ENCODE measurements around the gene P2RX1. TPM values are rescaled to one million over a fixed set of nuclear protein-coding genes. Genes with fewer than 3 reads are reported as not detected.
"Not testable (repeated sequence)": the region's sequence is repeated elsewhere in the genome, so short reads cannot be mapped to it uniquely, and the experiment has no call there.

P2RX1 gene
- total RNA-seq, 6 experiments from 2014 or later = 0.50 to 0.78 (median 0.58) TPM; not detected in 1

DNA sequence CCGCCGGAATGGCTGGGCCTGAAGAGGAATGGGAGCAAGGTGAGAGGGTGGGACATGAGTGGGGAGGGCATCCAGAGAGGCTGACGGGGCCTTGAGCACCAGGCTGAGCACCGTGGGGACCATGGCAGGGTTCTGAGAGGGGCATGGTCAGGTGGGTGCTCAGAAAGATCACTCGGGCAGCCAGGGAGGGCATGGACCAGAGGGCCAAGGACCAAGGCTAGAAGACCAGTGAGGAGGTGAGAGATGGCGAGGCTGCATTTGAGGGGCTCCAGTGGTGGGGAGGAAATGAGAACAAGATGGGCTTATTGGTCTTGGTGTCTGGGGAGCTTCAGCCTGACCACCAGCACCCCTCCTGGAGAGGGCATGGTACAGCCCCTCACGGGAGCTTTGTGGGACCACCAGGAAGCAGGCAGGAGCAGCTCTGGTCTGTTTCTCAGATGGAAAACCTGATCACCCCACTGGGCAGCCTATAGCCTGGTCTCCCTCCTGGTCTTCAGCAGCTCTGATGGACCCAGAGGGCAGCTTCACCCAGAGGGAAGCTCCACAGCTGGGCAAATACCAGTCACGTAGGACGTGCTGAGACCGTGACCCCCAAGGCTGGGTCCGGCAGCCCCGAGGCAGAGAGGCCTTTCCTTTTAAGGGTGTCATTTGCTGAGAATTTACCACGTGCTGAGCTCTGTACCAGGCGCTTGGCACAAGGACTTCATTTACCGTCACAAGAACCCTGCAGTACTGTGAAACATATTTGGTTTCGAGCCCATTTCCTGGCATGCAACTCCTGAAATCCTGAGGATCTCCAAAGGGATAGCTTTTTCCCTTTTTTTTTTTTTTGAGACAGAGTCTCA is 58.8 kb downstream of the P2RX1 start:
- no peak overlapping the region for H3K27ac ChIP-seq
- H3K9me3 ChIP-seq = no peaks in the 10 kb centered on the region
- no peaks in the 10 kb centered on the region for H3K36me3 ChIP-seq
- no peak overlapping the region for H3K4me3 ChIP-seq
- ATAC-seq (peak in 1 of 4 donors; percentile 18), DNase-seq (no peak)
- H3K27me3 ChIP-seq = no peaks in the 10 kb centered on the region
- TF ChIP-seq, protein P1, sequence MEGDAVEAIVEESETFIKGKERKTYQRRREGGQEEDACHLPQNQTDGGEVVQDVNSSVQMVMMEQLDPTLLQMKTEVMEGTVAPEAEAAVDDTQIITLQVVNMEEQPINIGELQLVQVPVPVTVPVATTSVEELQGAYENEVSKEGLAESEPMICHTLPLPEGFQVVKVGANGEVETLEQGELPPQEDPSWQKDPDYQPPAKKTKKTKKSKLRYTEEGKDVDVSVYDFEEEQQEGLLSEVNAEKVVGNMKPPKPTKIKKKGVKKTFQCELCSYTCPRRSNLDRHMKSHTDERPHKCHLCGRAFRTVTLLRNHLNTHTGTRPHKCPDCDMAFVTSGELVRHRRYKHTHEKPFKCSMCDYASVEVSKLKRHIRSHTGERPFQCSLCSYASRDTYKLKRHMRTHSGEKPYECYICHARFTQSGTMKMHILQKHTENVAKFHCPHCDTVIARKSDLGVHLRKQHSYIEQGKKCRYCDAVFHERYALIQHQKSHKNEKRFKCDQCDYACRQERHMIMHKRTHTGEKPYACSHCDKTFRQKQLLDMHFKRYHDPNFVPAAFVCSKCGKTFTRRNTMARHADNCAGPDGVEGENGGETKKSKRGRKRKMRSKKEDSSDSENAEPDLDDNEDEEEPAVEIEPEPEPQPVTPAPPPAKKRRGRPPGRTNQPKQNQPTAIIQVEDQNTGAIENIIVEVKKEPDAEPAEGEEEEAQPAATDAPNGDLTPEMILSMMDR (IDR thresholded peaks at IDR 0.05) = no peak
- no peak for TF ChIP-seq POLR2A (IDR thresholded peaks at IDR 0.05)
- WGBS (ENCODE audit: insufficient coverage, low coverage, low lambda C conversion rate, missing lambda C conversion rate) = 77% methylated on average over 7 of the region's 16 CpGs
- no peaks in the 10 kb centered on the region for H3K4me1 ChIP-seq
- intact Hi-C loops (cut with DNase I) = no loop called here

DNA sequence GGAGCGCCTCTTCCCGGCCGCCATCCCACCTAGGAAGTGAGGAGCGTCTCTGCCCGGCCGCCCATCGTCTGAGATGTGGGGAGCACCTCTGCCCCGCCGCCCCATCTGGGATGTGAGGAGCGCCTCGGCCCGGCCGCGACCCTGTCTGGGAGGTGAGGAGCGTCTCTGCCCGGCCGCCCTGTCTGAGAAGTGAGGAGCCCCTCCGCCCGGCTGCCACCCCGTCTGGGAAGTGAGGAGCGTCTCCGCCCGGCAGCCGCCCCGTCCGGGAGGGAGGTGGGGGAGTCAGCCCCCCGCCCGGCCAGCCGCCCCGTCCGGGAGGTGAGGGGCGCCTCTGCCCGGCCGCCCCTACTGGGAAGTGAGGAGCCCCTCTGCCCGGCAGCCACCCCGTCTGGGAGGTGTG is 62.1 kb downstream of the P2RX1 start:
- H3K27ac ChIP-seq; H3K4me1 ChIP-seq; H3K9me3 ChIP-seq; intact Hi-C loops (cut with DNase I); H3K36me3 ChIP-seq; H3K27me3 ChIP-seq; H3K4me3 ChIP-seq; ATAC-seq: not testable (repeated sequence)
- no CpG with 5 or more reads among the region's 36 CpGs for WGBS (ENCODE audit: insufficient coverage, low coverage, low lambda C conversion rate, missing lambda C conversion rate)
- DNase-seq = peak in 1 of 3 donors; percentile 16

DNA sequence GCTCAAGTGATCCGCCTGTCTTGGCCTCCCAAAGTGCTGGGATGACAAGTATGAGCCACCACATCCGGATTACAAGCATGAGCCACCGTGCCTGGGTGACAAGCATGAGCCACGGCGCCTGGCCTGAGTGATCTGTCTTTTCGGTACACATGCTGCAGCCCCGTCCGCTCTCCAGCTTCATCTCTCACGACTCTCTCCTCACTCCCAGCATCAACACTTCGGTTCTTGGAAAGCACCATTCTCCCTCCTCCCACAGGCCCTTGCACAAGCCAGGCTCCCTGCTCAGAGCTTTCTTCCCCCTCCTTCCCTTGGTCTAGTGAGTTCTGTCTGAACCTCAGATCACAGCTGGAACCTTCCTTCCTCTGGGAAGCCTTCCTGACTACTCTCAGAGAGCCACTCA is 63.7 kb downstream of the P2RX1 start:
- H3K27ac ChIP-seq = no peak overlapping the region
- intact Hi-C loops (cut with DNase I) = no loop called here
- no peak overlapping the region for H3K4me3 ChIP-seq
- ATAC-seq = no peak
- no peak for DNase-seq
- 76% methylated on average over 10 of the region's 10 CpGs for WGBS (ENCODE audit: insufficient coverage, low coverage, low lambda C conversion rate, missing lambda C conversion rate)
- no peaks in the 10 kb centered on the region for H3K4me1 ChIP-seq
- no peaks in the 10 kb centered on the region for H3K27me3 ChIP-seq
- H3K9me3 ChIP-seq = no peaks in the 10 kb centered on the region
- TF ChIP-seq, protein P1 (IDR thresholded peaks at IDR 0.05) = no peak
- no peak for TF ChIP-seq POLR2A (IDR thresholded peaks at IDR 0.05)
- no peaks in the 10 kb centered on the region for H3K36me3 ChIP-seq

DNA sequence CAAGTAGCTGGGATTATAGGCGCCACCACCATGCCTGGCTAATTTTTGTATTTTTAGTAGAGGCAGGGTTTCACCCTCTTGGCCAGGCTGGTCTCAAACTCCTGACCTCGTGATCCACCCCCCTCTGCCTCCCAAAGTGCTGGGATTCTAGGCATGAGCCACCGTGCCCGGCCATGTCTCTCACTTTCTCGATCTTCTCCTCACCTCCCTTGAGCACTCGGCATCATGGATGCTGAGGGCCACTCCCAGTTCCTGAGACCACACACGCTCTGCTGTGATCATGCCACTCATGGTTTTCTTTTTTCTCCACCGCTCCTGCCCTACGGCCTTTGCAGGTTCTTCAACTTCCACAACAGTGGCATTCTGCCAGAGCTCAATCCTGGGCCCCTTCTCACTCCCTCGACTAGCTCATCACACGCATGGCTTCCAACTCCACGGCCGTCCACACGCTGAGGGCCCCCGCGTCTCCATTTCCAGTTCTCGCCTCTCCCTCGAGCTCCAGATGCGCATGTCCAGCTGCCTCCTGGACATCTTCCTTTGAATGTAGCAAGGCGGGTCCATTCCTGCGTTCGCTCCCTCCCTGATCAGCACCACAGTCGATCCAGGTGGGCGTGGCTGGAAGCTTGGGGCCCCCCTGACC is 64.7 kb downstream of the P2RX1 start:
- Histone ChIP-seq H3K27ac (no peak overlapping the region), H3K4me1 (no peaks in the 10 kb centered on the region), H3K9me3 (no peaks in the 10 kb centered on the region), H3K36me3 (no peaks in the 10 kb centered on the region), H3K27me3 (no peaks in the 10 kb centered on the region), H3K4me3 (no peak overlapping the region)
- no peak for DNase-seq
- intact Hi-C loops (cut with DNase I) = no loop called here
- 84% methylated on average over 19 of the region's 24 CpGs for WGBS (ENCODE audit: insufficient coverage, low coverage, low lambda C conversion rate, missing lambda C conversion rate)
- no peak for ATAC-seq
- TF ChIP-seq, protein P1 (IDR thresholded peaks at IDR 0.05) = no peak
- no peak for TF ChIP-seq POLR2A (IDR thresholded peaks at IDR 0.05)

DNA sequence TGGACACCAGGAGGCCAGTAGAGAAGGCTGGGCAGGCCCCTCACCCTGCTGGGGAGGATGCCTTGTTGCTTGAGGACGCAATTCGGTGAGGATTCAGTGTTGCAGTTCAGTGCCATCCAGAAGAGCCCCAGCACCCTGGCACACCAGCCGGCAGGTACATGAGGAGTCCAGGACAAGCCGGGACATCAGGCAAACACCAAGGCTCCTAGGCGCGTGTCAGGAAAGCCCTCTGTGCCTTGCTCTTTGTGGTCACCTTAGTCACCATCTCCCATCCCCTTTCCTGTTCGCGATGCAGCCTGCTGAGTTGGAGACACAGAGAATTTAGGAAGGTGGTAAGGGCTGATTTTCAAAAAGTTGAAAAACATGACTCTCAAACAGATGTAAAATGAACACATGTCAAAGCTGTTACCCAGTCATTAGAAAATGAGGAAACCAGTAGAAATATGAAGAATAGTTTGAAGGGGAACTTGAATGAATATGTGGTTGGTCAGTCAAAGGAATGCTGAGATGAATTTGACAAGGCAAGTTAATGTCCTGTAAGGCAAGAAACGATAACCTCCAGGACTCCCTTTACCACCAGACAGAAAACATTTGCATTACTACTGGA is 67.9 kb downstream of the P2RX1 start:
- no peak for ATAC-seq
- 76% methylated on average over 4 of the region's 9 CpGs for WGBS (ENCODE audit: insufficient coverage, low coverage, low lambda C conversion rate, missing lambda C conversion rate)
- intact Hi-C loops (cut with DNase I) = loop anchor here in 1 of 2 donors (10.0 kb wide), 1 partner anchor 114 kb away; no protein-coding TSS in a partner anchor

More for the DNA sequence above, 67.9 kb downstream of the P2RX1 start:
- DNase-seq = no peak
- TF ChIP-seq POLR2A (IDR thresholded peaks at IDR 0.05) = no peak
- TF ChIP-seq, protein P1 (IDR thresholded peaks at IDR 0.05) = no peak
- Histone ChIP-seq H3K4me1 (peaks cover 0 to 13% (median 3%) of the 10 kb centered on the region in 4 donors), H3K4me3 (no peak overlapping the region), H3K36me3 (peaks cover 0 to 2% (median 0%) of the 10 kb centered on the region in 4 donors), H3K27me3 (no peaks in the 10 kb centered on the region), H3K27ac (no peak overlapping the region), H3K9me3 (no peaks in the 10 kb centered on the region)
